Measurements from ENCODE around the gene FAM114A2. TPM values are rescaled to one million over a fixed set of nuclear protein-coding genes. Genes with fewer than 3 reads are reported as not detected.

The FAM114A2 gene
- total RNA-seq, 2 donors from 2014 or later, result 8.9 to 31.1 TPM

- intact Hi-C loops (cut with DNase I), result no loop called here
- DNase-seq (no peak), ATAC-seq (no peak)
- Histone ChIP-seq H3K4me1 (no peaks in the 10 kb centered on the region), H3K36me3 (replicated peaks in 1 of 2; ENCODE audit: insufficient read depth in 1 of 2, low read depth in 2 of 2) (no peaks in the 10 kb centered on the region), H3K27ac (no peak overlapping the region), H3K4me3 (no peak overlapping the region), H3K9me3 (peaks cover 0 to 17% (median 2%) of the 10 kb centered on the region in 3 donors), H3K27me3 (no peaks in the 10 kb centered on the region)
- TF ChIP-seq POLR2A (IDR thresholded peaks at IDR 0.05) (no peak), CTCF (IDR thresholded peaks at IDR 0.05) (no peak)
- WGBS, 2 donors, result 78 to 84% methylated on average over 3 of the region's 3 CpGs
These were observed 97.4 kb downstream of the FAM114A2 start for GRCh38 chr5:153941265-153941664.

Other genes with a start within 250 kb of the FAM114A2 start
- 10 to 100 TPM; 14.3 to 23.4 TPM for gene MFAP3, start 57 bp upstream of the FAM114A2 start, total RNA-seq
- 10 to 100 TPM; 11.5 to 19.5 TPM for gene GALNT10, start 151.8 kb upstream of the FAM114A2 start, total RNA-seq

Data from body of pancreas (tissue), 4 donors.